DND-41 (cell line): ENCODE measurements around the gene NRF1.

Source experiments
- ATAC-seq: fragments of 200-7000 bp; cut with Tn5 transposase; 3 replicates; pipeline ENCODE4 v1.9.1; 2021; ENCODE audit warnings: low read depth; ENCODE audit not compliant: insufficient read depth
- DNase-seq: peaks from one replicate; pipeline ENCODE4 v3.0.0-alpha.2; 2020
- H2AFZ ChIP-seq: 2 replicates; pipeline ENCODE4 v1.6.0; 2012; ENCODE audit warnings: low read depth, low read length
- H3K27ac ChIP-seq: 2 replicates; pipeline ENCODE4 v1.5.1; 2012; ENCODE audit warnings: low read length, inconsistent platforms
- H3K27me3 ChIP-seq: fragments of 200-600 bp; sonication (generic); 2 replicates; pipeline ENCODE4 v1.6.0; 2012; ENCODE audit warnings: low read length, mild to moderate bottlenecking, inconsistent platforms; ENCODE audit not compliant: insufficient read depth, poor library complexity
- H3K36me3 ChIP-seq: 2 replicates; pipeline ENCODE4 v1.5.1; 2012; ENCODE audit warnings: low read length, inconsistent platforms; ENCODE audit not compliant: insufficient read depth
- H3K4me1 ChIP-seq: 2 replicates; pipeline ENCODE4 v1.5.1; 2012; ENCODE audit warnings: mild to moderate bottlenecking, low read length; ENCODE audit not compliant: insufficient read depth
- H3K4me2 ChIP-seq: 2 replicates; pipeline ENCODE4 v1.6.0; 2012; ENCODE audit warnings: mild to moderate bottlenecking, moderate library complexity, low read length, inconsistent platforms; ENCODE audit not compliant: insufficient read depth
- H3K4me3 ChIP-seq, 2 experiments: fragments of 200-600 bp in 1 of 2; shearing (Covaris generic) in 1 of 2; 2 replicates each; pipeline ENCODE4 v1.5.1; 2012 to 2016; ENCODE audit warnings: inconsistent platforms in 2 of 2, low read length in 2 of 2, mild to moderate bottlenecking in 2 of 2, low read depth in 1 of 2, moderate library complexity in 1 of 2
- H3K79me2 ChIP-seq: 2 replicates; pipeline ENCODE4 v1.6.0; 2012; ENCODE audit warnings: low read length, inconsistent platforms; ENCODE audit not compliant: insufficient read depth
- H3K9ac ChIP-seq: 2 replicates; pipeline ENCODE4 v1.6.0; 2012; ENCODE audit warnings: low read depth, mild to moderate bottlenecking, inconsistent platforms, low read length, moderate library complexity
- H3K9me3 ChIP-seq: 2 replicates; pipeline ENCODE4 v1.5.1; 2012; ENCODE audit warnings: low read length, moderate library complexity, mild to moderate bottlenecking, inconsistent platforms; ENCODE audit not compliant: insufficient read depth, severe bottlenecking
- H4K20me1 ChIP-seq: 2 replicates; pipeline ENCODE4 v1.6.0; 2012; ENCODE audit warnings: low read length; ENCODE audit not compliant: insufficient read depth
- CTCF ChIP-seq: IDR thresholded peaks from 2 replicates; pipeline ENCODE4 v1.5.1; 2012; ENCODE audit warnings: borderline replicate concordance, low read length, moderate library complexity, mild to moderate bottlenecking; ENCODE audit not compliant: poor library complexity, severe bottlenecking; ENCODE audit errors: extremely low read depth
- EZH2 ChIP-seq: IDR thresholded peaks from 3 replicates; pipeline ENCODE4 v1.6.1; 2012; ENCODE audit warnings: borderline replicate concordance, low read depth, mild to moderate bottlenecking, moderate library complexity, low read length, inconsistent platforms; ENCODE audit not compliant: severe bottlenecking

Gene NRF1

GRCh38 chr7:129769866-129770808, 158.6 kb downstream of the NRF1 start:
- no peak overlapping the region for H3K4me2 ChIP-seq
- no peak for DNase-seq
- no peak overlapping the region for H2AFZ ChIP-seq
- ATAC-seq = no peak
- H3K4me1 ChIP-seq = no peaks in the 10 kb centered on the region
- H3K9ac ChIP-seq = no peak overlapping the region
- H3K4me3 ChIP-seq = no peak overlapping the region
- H3K79me2 ChIP-seq = no peaks in the 10 kb centered on the region
- H3K27me3 ChIP-seq = no peaks in the 10 kb centered on the region
- H4K20me1 ChIP-seq = no peaks in the 10 kb centered on the region; the same call in 1 of the 2 replicates
- TF ChIP-seq CTCF = no peak
- no peak for TF ChIP-seq EZH2
- H3K9me3 ChIP-seq = no peaks in the 10 kb centered on the region
- no peaks in the 10 kb centered on the region for H3K36me3 ChIP-seq
- H3K27ac ChIP-seq = no peak overlapping the region

GRCh38 chr7:129771201-129771927, 159.8 kb downstream of the NRF1 start:
- no peak for TF ChIP-seq CTCF
- TF ChIP-seq EZH2 = no peak
- Histone ChIP-seq H3K9me3 (no peaks in the 10 kb centered on the region), H3K27me3 (no peaks in the 10 kb centered on the region), H3K4me2 (no peak overlapping the region), H2AFZ (no peak overlapping the region), H3K4me1 (no peaks in the 10 kb centered on the region), H3K9ac (no peak overlapping the region), H3K4me3 (no peak overlapping the region), H3K79me2 (no peaks in the 10 kb centered on the region), H4K20me1 (no peaks in the 10 kb centered on the region; the same call in 1 of the 2 replicates), H3K36me3 (no peaks in the 10 kb centered on the region), H3K27ac (no peak overlapping the region)
- DNase-seq (no peak), ATAC-seq (no peak)

GRCh38 chr7:129771928-129772479, 160.5 kb downstream of the NRF1 start:
- Histone ChIP-seq H3K4me1 (no peaks in the 10 kb centered on the region), H3K9ac (no peak overlapping the region), H3K4me2 (no peak overlapping the region), H3K36me3 (no peaks in the 10 kb centered on the region), H3K79me2 (no peaks in the 10 kb centered on the region), H4K20me1 (no peaks in the 10 kb centered on the region; the same call in 1 of the 2 replicates), H3K4me3 (no peak overlapping the region), H3K9me3 (no peaks in the 10 kb centered on the region), H2AFZ (no peak overlapping the region), H3K27ac (no peak overlapping the region), H3K27me3 (no peaks in the 10 kb centered on the region)
- TF ChIP-seq EZH2 (no peak), CTCF (no peak)
- no peak for ATAC-seq
- no peak for DNase-seq
